Measurements from ENCODE around the gene SNRNP35. TPM values are rescaled to one million over a fixed set of nuclear protein-coding genes. Genes with fewer than 3 reads are reported as not detected.

Gene SNRNP35
- total and polyA plus RNA-seq, 2 of the 8 experiments (the other 6 are each of a cell fraction or from before 2014, with no cell fraction given): 8.0 to 16.9 TPM

- no peak overlapping the region for H2AFZ ChIP-seq (ENCODE audit: low read length)
- H3K79me1 ChIP-seq (ENCODE audit: low read depth, low read length): no peaks in the 10 kb centered on the region
- H2AK5ac ChIP-seq (ENCODE audit: low read depth, low read length): no peak overlapping the region
- H2BK20ac ChIP-seq (ENCODE audit: low read length): no peak overlapping the region
- H3K79me2 ChIP-seq (ENCODE audit: control insufficient read depth in 1 of 2, insufficient read depth in 2 of 2, low read length in 2 of 2): no peaks in the 10 kb centered on the region
- H3K27me3 ChIP-seq (replicated peaks in 1 of 4; ENCODE audit: control insufficient read depth in 3 of 4, extremely low read depth in 1 of 4, insufficient read depth in 3 of 4, low read length in 3 of 4): no peaks in the 10 kb centered on the region
- no peak for FAIRE-seq
- no peak overlapping the region for H4K91ac ChIP-seq (replicated peaks; ENCODE audit: insufficient read length, low read length)
- no peak overlapping the region for H4K8ac ChIP-seq (ENCODE audit: extremely low read depth, insufficient read depth, low read length)
- no peaks in the 10 kb centered on the region for H3K23me2 ChIP-seq (ENCODE audit: low read depth, low read length)
- DNase-seq (ENCODE audit: low read depth in 1 of 2, low spot score in 2 of 2): no peak
- H4K5ac ChIP-seq (ENCODE audit: insufficient read length, low read depth, low read length): no peak overlapping the region
- H3K18ac ChIP-seq (ENCODE audit: extremely low read depth, low read length): no peak overlapping the region
- H3K4me1 ChIP-seq (replicated peaks in 1 of 4; ENCODE audit: control insufficient read depth in 3 of 4, insufficient read depth in 4 of 4, low read length in 3 of 4): peaks cover 0 to 3% (median 0%) of the 10 kb centered on the region in 4 experiments; a peak in 1 of 7 replicates
- H4K20me1 ChIP-seq (replicated peaks in 1 of 2; ENCODE audit: control insufficient read depth in 1 of 2, insufficient read depth in 2 of 2, low read length in 2 of 2): peaks cover 0 to 2% of the 10 kb centered on the region in 2 experiments
- POLR2A ChIA-PET (ENCODE audit: partially characterized antibody): no interaction called here
- H3K23ac ChIP-seq (ENCODE audit: insufficient read length): no peak overlapping the region
- no peak overlapping the region for H3K56ac ChIP-seq (replicated peaks; ENCODE audit: insufficient read length, low read depth, low read length)
- no peak overlapping the region for H2BK120ac ChIP-seq (replicated peaks; ENCODE audit: low read depth, low read length)
- H2BK5ac ChIP-seq (ENCODE audit: low read depth, low read length): no peak overlapping the region
- H2BK12ac ChIP-seq (ENCODE audit: low read depth, low read length): no peak overlapping the region
- H3K4ac ChIP-seq (replicated peaks; ENCODE audit: insufficient read length, low read depth, low read length): no peak overlapping the region
- CTCF ChIA-PET (ENCODE audit: partially characterized antibody): interaction anchor here (1.4 kb wide), 1 partner anchor 261 kb away, joined by 3 read pairs; no protein-coding TSS in a partner anchor
- no peak overlapping the region for H3K4me2 ChIP-seq (ENCODE audit: insufficient read depth in 1 of 2, low read depth in 2 of 2, low read length in 2 of 2)
- no peak overlapping the region for H3K9ac ChIP-seq (replicated peaks in 1 of 4; ENCODE audit: extremely low read depth in 1 of 4, low read depth in 3 of 4, low read length in 3 of 4)
- H3K14ac ChIP-seq (ENCODE audit: insufficient read length): no peak overlapping the region
- 92% methylated on average over 15 of the region's 16 CpGs; no CpG with 5 or more reads in 1 of the 2 experiments for WGBS, 2 experiments (ENCODE audit: extremely low coverage in 1 of 2, insufficient coverage in 1 of 2, insufficient read length in 1 of 2, insufficient replicate concordance in 2 of 2, low coverage in 1 of 2, low lambda C conversion rate in 2 of 2, missing lambda C conversion rate in 1 of 2)
- no peak overlapping the region for H3K27ac ChIP-seq (ENCODE audit: low read depth, low read length)
- no peaks in the 10 kb centered on the region for H3K9me3 ChIP-seq (ENCODE audit: insufficient read depth in 2 of 2, low read depth in 1 of 2, low read length in 1 of 2)
- H2BK15ac ChIP-seq (ENCODE audit: low read length): no peak overlapping the region
- H3K4me3 ChIP-seq (ENCODE audit: extremely low read depth in 1 of 4, insufficient read depth in 2 of 4, low read depth in 3 of 4, low read length in 4 of 4): no peak overlapping the region
- H3K36me3 ChIP-seq (ENCODE audit: control insufficient read depth in 2 of 4, insufficient read depth in 4 of 4, low read length in 3 of 4): no peaks in the 10 kb centered on the region
- TF ChIP-seq CEBPB (IDR thresholded peaks at IDR 0.05; ENCODE audit: low read depth, low read length) (no peak), SUZ12 (IDR thresholded peaks at IDR 0.05; ENCODE audit: low read length) (no peak), BCL11A (IDR thresholded peaks at IDR 0.05; ENCODE audit: low read depth in 2 of 2, low read length in 2 of 2) (no peak)
Measured at GRCh38 chr12:123499332-123499731, 41.4 kb downstream of the SNRNP35 start.

Data from H1 (cell line).